ENCODE results near the gene ATRN. TPM values are rescaled to one million over a fixed set of nuclear protein-coding genes. Genes with fewer than 3 reads are reported as not detected.

The ATRN gene
- total RNA-seq, 1 experiment from 2014 or later = 26.1 TPM

GRCh38 chr20:3654326-3655130 lies 183.7 kb downstream of the ATRN start:
- Histone ChIP-seq H3K4me3 (ENCODE audit: low read length) (no peak overlapping the region), H3K36me3 (ENCODE audit: low read depth, low read length) (no peaks in the 10 kb centered on the region), H3K4me1 (ENCODE audit: insufficient read depth, low read length) (peaks cover 3% of the 10 kb centered on the region; the same call in 1 of the 2 replicates), H3K4me2 (ENCODE audit: low read length) (no peak overlapping the region), H3K27ac (ENCODE audit: low read length) (no peak overlapping the region), H4K20me1 (ENCODE audit: low read length) (no peaks in the 10 kb centered on the region), H3F3A (ENCODE audit: low read length, unreplicated experiment) (no peaks in the 10 kb centered on the region), H3K27me3 (ENCODE audit: low read length) (no peaks in the 10 kb centered on the region), H3K9me3 (ENCODE audit: low read length) (no peaks in the 10 kb centered on the region), H3K9me2 (replicated peaks; ENCODE audit: low read length) (no peaks in the 10 kb centered on the region), H3K9ac (ENCODE audit: low read length) (no peak overlapping the region), H2AFZ (ENCODE audit: low read length) (no peak overlapping the region), H3K79me2 (ENCODE audit: low read length) (no peaks in the 10 kb centered on the region)
- intact Hi-C loops (cut with micrococcal nuclease) = no loop called here
- DNase-seq (no peak), ATAC-seq (no peak)
- no peak for TF ChIP-seq CTCF (conservative IDR thresholded peaks at IDR 0.05; ENCODE audit: low read depth, low read length)
- TF ChIP-seq EZH2phosphoT487 (IDR thresholded peaks at IDR 0.05; ENCODE audit: borderline replicate concordance, low read length) = no peak
- no peak for TF ChIP-seq EZH2 (IDR thresholded peaks at IDR 0.05; ENCODE audit: low read length, unreplicated experiment)
- POLR2A ChIA-PET (ENCODE audit: unreplicated experiment) = interaction anchor here (0.6 kb wide), 1 partner anchor 82 kb away, joined by 3 read pairs; no protein-coding TSS in a partner anchor
- no TSS peak for BruUV-seq (replicated peaks)
- CTCF ChIA-PET = no interaction called here

GRCh38 chr20:3655131-3655405 lies 184.2 kb downstream of the ATRN start:
- H3K9me2 ChIP-seq (replicated peaks; ENCODE audit: low read length) = no peaks in the 10 kb centered on the region
- ATAC-seq (no peak), DNase-seq (no peak)
- H3K9ac ChIP-seq (ENCODE audit: low read length) = no peak overlapping the region
- H3K27me3 ChIP-seq (ENCODE audit: low read length) = no peaks in the 10 kb centered on the region
- POLR2A ChIA-PET (ENCODE audit: unreplicated experiment) = no interaction called here
- H3K4me1 ChIP-seq (ENCODE audit: insufficient read depth, low read length) = peaks cover 3% of the 10 kb centered on the region; the same call in 1 of the 2 replicates
- BruUV-seq (replicated peaks) = no TSS peak
- no peaks in the 10 kb centered on the region for H3K36me3 ChIP-seq (ENCODE audit: low read depth, low read length)
- no peak overlapping the region for H3K4me3 ChIP-seq (ENCODE audit: low read length)
- intact Hi-C loops (cut with micrococcal nuclease) = no loop called here
- H2AFZ ChIP-seq (ENCODE audit: low read length) = no peak overlapping the region
- H3K79me2 ChIP-seq (ENCODE audit: low read length) = no peaks in the 10 kb centered on the region
- CTCF ChIA-PET = no interaction called here
- TF ChIP-seq EZH2phosphoT487 (IDR thresholded peaks at IDR 0.05; ENCODE audit: borderline replicate concordance, low read length) (no peak), CTCF (conservative IDR thresholded peaks at IDR 0.05; ENCODE audit: low read depth, low read length) (no peak), EZH2 (IDR thresholded peaks at IDR 0.05; ENCODE audit: low read length, unreplicated experiment) (no peak)
- no peaks in the 10 kb centered on the region for H4K20me1 ChIP-seq (ENCODE audit: low read length)
- no peak overlapping the region for H3K27ac ChIP-seq (ENCODE audit: low read length)
- no peaks in the 10 kb centered on the region for H3F3A ChIP-seq (ENCODE audit: low read length, unreplicated experiment)
- no peaks in the 10 kb centered on the region for H3K9me3 ChIP-seq (ENCODE audit: low read length)
- no peak overlapping the region for H3K4me2 ChIP-seq (ENCODE audit: low read length)

GRCh38 chr20:3658019-3658715 lies 187.3 kb downstream of the ATRN start:
- ATAC-seq = no peak
- H3K36me3 ChIP-seq (ENCODE audit: low read depth, low read length) = no peaks in the 10 kb centered on the region
- no peak overlapping the region for H3K4me3 ChIP-seq (ENCODE audit: low read length)
- no TSS peak for BruUV-seq (replicated peaks)
- H3F3A ChIP-seq (ENCODE audit: low read length, unreplicated experiment) = no peaks in the 10 kb centered on the region
- no peak overlapping the region for H3K4me2 ChIP-seq (ENCODE audit: low read length)
- H3K9me2 ChIP-seq (replicated peaks; ENCODE audit: low read length) = no peaks in the 10 kb centered on the region
- CTCF ChIA-PET = no interaction called here
- H3K27ac ChIP-seq (ENCODE audit: low read length) = no peak overlapping the region
- intact Hi-C loops (cut with micrococcal nuclease) = no loop called here
- POLR2A ChIA-PET (ENCODE audit: unreplicated experiment) = interaction anchor here (0.6 kb wide), 1 partner anchor 1699 kb away, joined by 8 read pairs; no protein-coding TSS in a partner anchor
- no peaks in the 10 kb centered on the region for H3K9me3 ChIP-seq (ENCODE audit: low read length)
- H3K27me3 ChIP-seq (ENCODE audit: low read length) = peaks cover 18% of the 10 kb centered on the region
- peaks cover 3% of the 10 kb centered on the region; the same call in 1 of the 2 replicates for H3K4me1 ChIP-seq (ENCODE audit: insufficient read depth, low read length)
- TF ChIP-seq CTCF (conservative IDR thresholded peaks at IDR 0.05; ENCODE audit: low read depth, low read length) (no peak), EZH2phosphoT487 (IDR thresholded peaks at IDR 0.05; ENCODE audit: borderline replicate concordance, low read length) (no peak), EZH2 (IDR thresholded peaks at IDR 0.05; ENCODE audit: low read length, unreplicated experiment) (no peak)
- no peaks in the 10 kb centered on the region for H4K20me1 ChIP-seq (ENCODE audit: low read length)
- DNase-seq = no peak
- no peaks in the 10 kb centered on the region for H3K79me2 ChIP-seq (ENCODE audit: low read length)
- H3K9ac ChIP-seq (ENCODE audit: low read length) = no peak overlapping the region
- no peak overlapping the region for H2AFZ ChIP-seq (ENCODE audit: low read length)

Measured in PC-3 (cell line).